Fibroblast of lung (primary cell): ENCODE measurements around the gene SREK1IP1.

Experiments used
- CTCF ChIP-seq, 2 donors: IDR thresholded peaks in 1 of 2; conservative IDR thresholded peaks in 1 of 2; 1 replicate in 1 of 2; 2 replicates in 1 of 2; pipeline ENCODE4 v1.5.1; 2011 to 2012; ENCODE audit warnings: low read length in 2 of 2, control low read depth in 1 of 2, inconsistent platforms in 1 of 2, low read depth in 1 of 2, mild to moderate bottlenecking in 1 of 2
- EZH2 ChIP-seq: IDR thresholded peaks from 2 replicates; pipeline ENCODE4 v1.5.1; 2012; ENCODE audit warnings: low read length, control low read depth, mild to moderate bottlenecking; ENCODE audit errors: missing control alignments

- TF ChIP-seq CTCF (conservative IDR thresholded peaks at IDR 0.05 in 1 of 2, IDR thresholded peaks at IDR 0.05 in 1 of 2; ENCODE audit: low read depth in 1 of 2, low read length in 2 of 2) (no peak), EZH2 (no peak)
These were observed 17.9 kb upstream of the SREK1IP1 start for GRCh38 chr5:64786372-64786771.
